PC-9 (cell line): Measurements from ENCODE around the gene CREBBP. TPM values are rescaled to one million over a fixed set of nuclear protein-coding genes. Genes with fewer than 3 reads are reported as not detected.

Experiments
- BruUV-seq: library from RNA; stranded (reverse); fragments of 400-500 nt; replicated peaks from 2 replicates; lab custom pipeline; 2021; lab: Mats Ljungman, UMichigan
- CTCF ChIA-PET: fragments of 300-600 bp; sonication (Branson Sonifier 250); formaldehyde crosslinking; loops from one replicate; lab custom pipeline; 2022; ENCODE audit warnings: antibody characterized with exemption; lab: Charles Lee
- POLR2A ChIA-PET: fragments of 300-600 bp; sonication (Branson Sonifier 250); formaldehyde crosslinking; loops from one replicate; lab custom pipeline; 2022; ENCODE audit warnings: antibody characterized with exemption; ENCODE audit not compliant: unreplicated experiment; lab: Charles Lee
- DNase-seq, 2 experiments: peaks; one replicate each; pipeline versions ENCODE4 v3.0.0 to v3.0.0-alpha.2; 2015 to 2022; ENCODE audit warnings: mixed read lengths in 1 of 2
- H2AFZ ChIP-seq: fragments of 200-600 bp; sonication (generic); 2 replicates; pipeline ENCODE4 v1.8.1; 2017; ENCODE audit warnings: antibody characterized with exemption
- H3F3A ChIP-seq: fragments of 200-600 bp; sonication (generic); 2 replicates; pipeline ENCODE4 v1.8.1; 2017; ENCODE audit warnings: antibody characterized with exemption, mild to moderate bottlenecking, low read depth; ENCODE audit not compliant: insufficient read depth
- H3K27ac ChIP-seq: fragments of 200-600 bp; sonication (generic); 2 replicates; pipeline ENCODE4 v1.6.1; 2016; ENCODE audit warnings: mixed run types
- H3K27me3 ChIP-seq: fragments of 200-600 bp; sonication (generic); 2 replicates; pipeline ENCODE4 v1.6.1; 2016; ENCODE audit warnings: low read depth, mixed run types; ENCODE audit not compliant: insufficient read depth
- H3K36me3 ChIP-seq: fragments of 200-600 bp; sonication (generic); 2 replicates; pipeline ENCODE4 v1.6.1; 2016; ENCODE audit warnings: low read depth, mixed run types
- H3K4me1 ChIP-seq: fragments of 200-600 bp; sonication (generic); replicated peaks from 2 replicates; pipeline ENCODE4 v1.6.1; 2016; ENCODE audit warnings: mixed run types; ENCODE audit not compliant: insufficient read depth
- H3K4me2 ChIP-seq: fragments of 200-600 bp; sonication (generic); 2 replicates; pipeline ENCODE4 v1.6.1; 2017; ENCODE audit warnings: mixed run types
- H3K4me3 ChIP-seq: fragments of 200-600 bp; sonication (generic); 2 replicates; pipeline ENCODE4 v1.6.1; 2016; ENCODE audit warnings: mixed run types
- H3K79me2 ChIP-seq: fragments of 200-600 bp; sonication (generic); 2 replicates; pipeline ENCODE4 v1.6.1; 2017; ENCODE audit warnings: low read depth, mixed run types
- H3K9me2 ChIP-seq: fragments of 200-600 bp; sonication (generic); 2 replicates; pipeline ENCODE4 v1.8.1; 2017; ENCODE audit warnings: mild to moderate bottlenecking; ENCODE audit not compliant: insufficient read depth
- H3K9me3 ChIP-seq: fragments of 200-600 bp; sonication (generic); 2 replicates; pipeline ENCODE4 v1.8.1; 2016; ENCODE audit warnings: low read depth; ENCODE audit not compliant: insufficient read depth
- H4K20me1 ChIP-seq: fragments of 200-600 bp; sonication (generic); 2 replicates; pipeline ENCODE4 v1.8.1; 2017; ENCODE audit not compliant: insufficient read depth
- CTCF ChIP-seq: fragments of 200-600 bp; sonication (generic); conservative IDR thresholded peaks from 2 replicates; pipeline ENCODE4 v1.6.1; 2017; ENCODE audit warnings: mixed run types, antibody characterized with exemption, mild to moderate bottlenecking, moderate library complexity
- EZH2 ChIP-seq: fragments of 200-600 bp; sonication (generic); IDR thresholded peaks from 2 replicates; pipeline ENCODE4 v1.8.0; 2017; ENCODE audit warnings: antibody characterized with exemption, low read depth
- intact Hi-C: fragments of 100-400 bp; cut with micrococcal nuclease; formaldehyde crosslinking; loops from one replicate; pipeline ENCODE4 v1.10.0; 2022; ENCODE audit not compliant: unreplicated experiment
- total RNA-seq: library from RNA; stranded (reverse); gene quantifications from 2 replicates; pipeline ENCODE4 v1.2.3, GENCODE V29; 2021

Gene CREBBP
- total RNA-seq, 1 experiment from 2014 or later: 74.9 TPM

DNA sequence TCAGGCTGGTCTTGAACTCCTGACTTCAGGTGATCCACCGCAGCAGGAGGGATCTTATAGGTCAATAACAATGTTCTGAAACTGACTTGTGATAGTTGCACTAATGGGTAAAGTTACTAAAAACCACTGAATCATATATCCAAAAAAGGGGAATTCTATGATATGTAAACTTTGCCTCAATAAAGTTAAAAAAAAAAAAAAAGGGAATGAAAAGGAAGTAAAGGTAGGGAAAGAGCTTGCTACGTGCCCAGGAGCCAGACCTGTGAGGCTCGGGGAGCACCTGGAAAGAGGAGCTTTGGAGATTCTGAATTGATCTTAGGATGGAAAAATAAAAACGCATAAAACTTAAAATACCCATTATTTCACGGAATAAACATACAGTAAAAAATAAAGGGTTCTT lies 142.4 kb downstream of the CREBBP start:
- H3F3A ChIP-seq: no peaks in the 10 kb centered on the region; the same call in 1 of the 2 replicates
- POLR2A ChIA-PET: no interaction called here
- no peaks in the 10 kb centered on the region for H3K9me2 ChIP-seq
- intact Hi-C loops: no loop called here
- no peak overlapping the region for H3K4me2 ChIP-seq
- no peak overlapping the region for H3K27ac ChIP-seq
- TF ChIP-seq EZH2 (no peak), CTCF (no peak)
- BruUV-seq: no TSS peak
- no peaks in the 10 kb centered on the region for H3K9me3 ChIP-seq
- H4K20me1 ChIP-seq: peaks cover 7% of the 10 kb centered on the region; the same call in 1 of the 2 replicates
- H2AFZ ChIP-seq: no peak overlapping the region
- no peak for DNase-seq
- peaks cover 12% of the 10 kb centered on the region; the same call in 1 of the 2 replicates for H3K36me3 ChIP-seq
- no peaks in the 10 kb centered on the region for H3K79me2 ChIP-seq
- no peaks in the 10 kb centered on the region for H3K27me3 ChIP-seq
- CTCF ChIA-PET: interaction anchor here (0.7 kb wide), 1 partner anchor 409 kb away, joined by 4 read pairs; no protein-coding TSS in a partner anchor
- H3K4me3 ChIP-seq: no peak overlapping the region
- no peaks in the 10 kb centered on the region for H3K4me1 ChIP-seq

GRCh38 chr16:3737181-3737580 lies 143.3 kb downstream of the CREBBP start:
- CTCF ChIA-PET: no interaction called here

GRCh38 chr16:3736116-3736515 lies 144.4 kb downstream of the CREBBP start:
- Histone ChIP-seq H3K27ac (no peak overlapping the region), H3K79me2 (no peaks in the 10 kb centered on the region), H3K27me3 (no peaks in the 10 kb centered on the region), H3F3A (no peaks in the 10 kb centered on the region; the same call in 1 of the 2 replicates), H4K20me1 (no peaks in the 10 kb centered on the region; the same call in 1 of the 2 replicates), H3K9me3 (no peaks in the 10 kb centered on the region), H3K4me2 (no peak overlapping the region), H3K4me1 (no peaks in the 10 kb centered on the region), H3K9me2 (no peaks in the 10 kb centered on the region), H3K36me3 (peaks cover 12% of the 10 kb centered on the region; the same call in 1 of the 2 replicates), H2AFZ (no peak overlapping the region), H3K4me3 (no peak overlapping the region)
- BruUV-seq: no TSS peak
- DNase-seq: no peak
- ChIA-PET CTCF (no interaction called here), POLR2A (no interaction called here)
- intact Hi-C loops: no loop called here
- TF ChIP-seq EZH2 (no peak), CTCF (no peak)

More at GRCh38 chr16:3737181-3737580, 143.3 kb downstream of the CREBBP start:
- H3K36me3 ChIP-seq: peaks cover 12% of the 10 kb centered on the region; the same call in 1 of the 2 replicates
- H3K4me1 ChIP-seq: no peaks in the 10 kb centered on the region
- H3K27me3 ChIP-seq: no peaks in the 10 kb centered on the region
- no peak overlapping the region for H3K4me2 ChIP-seq
- H3K27ac ChIP-seq: no peak overlapping the region
- H4K20me1 ChIP-seq: no peaks in the 10 kb centered on the region; the same call in 1 of the 2 replicates
- no peaks in the 10 kb centered on the region for H3K9me3 ChIP-seq
- H3K9me2 ChIP-seq: no peaks in the 10 kb centered on the region
- intact Hi-C loops: no loop called here
- H3F3A ChIP-seq: no peaks in the 10 kb centered on the region; the same call in 1 of the 2 replicates
- H3K4me3 ChIP-seq: no peak overlapping the region
- no peaks in the 10 kb centered on the region for H3K79me2 ChIP-seq
- POLR2A ChIA-PET: no interaction called here
- no TSS peak for BruUV-seq
- H2AFZ ChIP-seq: no peak overlapping the region
- no peak for TF ChIP-seq CTCF
- TF ChIP-seq EZH2: no peak
- no peak for DNase-seq
